SU-DHL-6 (cell line): ENCODE data around the gene ACACA.

Source experiments
- H2AFZ ChIP-seq: fragments of 200-600 bp; sonication (generic); 2 replicates; pipeline ENCODE4 v1.6.1; 2014; ENCODE audit warnings: low read depth, mild to moderate bottlenecking, moderate library complexity, mixed read lengths, antibody characterized with exemption, low read length; ENCODE audit not compliant: severe bottlenecking
- H3F3A ChIP-seq: fragments of 200-600 bp; shearing (Covaris generic); 2 replicates; pipeline ENCODE4 v1.6.0; 2016; ENCODE audit warnings: antibody characterized with exemption, mild to moderate bottlenecking; ENCODE audit not compliant: insufficient read depth
- H3K27ac ChIP-seq: fragments of 200-600 bp; sonication (generic); 2 replicates; pipeline ENCODE4 v1.5.1; 2016; ENCODE audit warnings: low read depth, mild to moderate bottlenecking, low read length, moderate library complexity, mixed read lengths
- H3K27me3 ChIP-seq: fragments of 200-600 bp; sonication (generic), shearing (Covaris generic); 2 replicates; pipeline ENCODE4 v1.6.0; 2014; ENCODE audit warnings: mild to moderate bottlenecking, low read length
- H3K36me3 ChIP-seq: fragments of 200-600 bp; sonication (generic); 2 replicates; pipeline ENCODE4 v1.6.1; 2014; ENCODE audit warnings: mild to moderate bottlenecking, low read length, mixed read lengths
- H3K4me2 ChIP-seq: fragments of 300-600, 200-600 bp; shearing (Covaris generic), sonication (generic); 2 replicates; pipeline ENCODE4 v1.6.0; 2014; ENCODE audit warnings: low read length, low read depth, mild to moderate bottlenecking; ENCODE audit not compliant: poor library complexity, severe bottlenecking
- H3K4me3 ChIP-seq: fragments of 200-600 bp; sonication (generic); 2 replicates; pipeline ENCODE4 v1.5.1; 2014; ENCODE audit warnings: antibody characterized with exemption, low read length, mild to moderate bottlenecking, mixed read lengths; ENCODE audit not compliant: insufficient read depth, poor library complexity, severe bottlenecking
- H3K79me2 ChIP-seq: fragments of 200-600 bp; sonication (generic); 2 replicates; pipeline ENCODE4 v1.6.1; 2014; ENCODE audit warnings: mild to moderate bottlenecking, low read length, moderate library complexity; ENCODE audit not compliant: insufficient read depth
- H3K9ac ChIP-seq: fragments of 200-600 bp; sonication (generic); 2 replicates; pipeline ENCODE4 v1.7.0; 2014; ENCODE audit warnings: mild to moderate bottlenecking, low read length
- H3K9me2 ChIP-seq: fragments of 200-600 bp; sonication (generic); replicated peaks from 2 replicates; pipeline ENCODE4 v1.6.1; 2014; ENCODE audit warnings: low read length; ENCODE audit not compliant: insufficient read depth
- H3K9me3 ChIP-seq: fragments of 200-600 bp; sonication (generic); 2 replicates; pipeline ENCODE4 v1.6.1; 2014; ENCODE audit warnings: low read length, mixed read lengths; ENCODE audit not compliant: insufficient read depth
- H4K20me1 ChIP-seq: fragments of 200-600 bp; sonication (generic); 2 replicates; pipeline ENCODE4 v1.6.1; 2014; ENCODE audit warnings: low read depth, mild to moderate bottlenecking, antibody characterized with exemption, low read length, moderate library complexity, mixed read lengths
- EZH2phosphoT487 ChIP-seq: fragments of 200-600 bp; sonication (generic), shearing (Covaris generic); conservative IDR thresholded peaks from 2 replicates; pipeline ENCODE4 v1.6.1; 2018; ENCODE audit warnings: mild to moderate bottlenecking, antibody characterized with exemption, low read length, moderate library complexity, mixed read lengths
- TF ChIP-seq, protein P1 (sequence below): fragments of 200-600 bp; sonication (generic); IDR thresholded peaks from one replicate; pipeline ENCODE4 v1.5.1; 2017; ENCODE audit warnings: antibody characterized with exemption, mild to moderate bottlenecking, low read length, moderate library complexity; ENCODE audit not compliant: insufficient read depth, poor library complexity, severe bottlenecking

Gene ACACA

DNA sequence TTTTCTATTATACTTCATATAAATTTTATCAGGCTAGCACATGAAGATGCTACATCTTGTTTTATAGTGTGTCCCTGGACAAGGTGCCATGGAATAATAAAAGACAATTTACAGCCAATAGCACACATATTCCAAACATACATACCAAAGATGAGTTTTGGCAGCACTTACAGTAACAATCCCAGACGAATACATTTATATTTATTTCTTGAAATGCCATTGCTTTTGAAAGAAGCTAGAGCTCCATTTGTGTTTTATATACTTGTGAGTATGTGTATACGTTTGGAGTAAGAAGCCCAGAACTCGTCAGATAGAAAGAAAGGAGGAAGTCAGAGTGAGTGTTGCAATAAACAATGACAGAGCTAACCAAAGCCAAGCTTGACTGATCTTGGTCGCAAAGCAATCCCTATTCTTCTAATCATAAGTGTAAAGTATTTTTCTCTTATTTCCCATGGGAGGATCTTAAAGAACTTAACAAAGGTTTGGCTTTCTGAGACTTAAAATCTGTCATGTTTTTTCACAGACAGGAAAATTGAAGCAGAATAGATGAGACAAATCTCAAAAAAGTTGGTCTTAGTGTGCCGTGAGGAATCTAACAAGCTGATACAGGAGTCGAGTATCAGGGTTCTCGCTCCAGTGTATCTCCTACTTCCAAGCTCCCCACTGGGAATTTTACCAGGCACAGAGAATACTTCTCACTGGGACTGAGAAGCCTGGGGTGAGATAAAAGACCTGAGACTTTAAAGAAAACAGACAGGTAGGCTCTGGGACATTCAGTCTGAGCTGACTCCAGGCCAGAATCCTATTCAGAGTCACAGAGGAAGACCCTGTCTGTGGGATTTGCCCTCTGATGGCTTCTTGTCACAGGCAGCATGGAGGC, 282.5 kb downstream of the ACACA start:
- H3K27me3 ChIP-seq, result no peaks in the 10 kb centered on the region
- H4K20me1 ChIP-seq, result no peaks in the 10 kb centered on the region
- H3K4me2 ChIP-seq, result no peak overlapping the region
- H3F3A ChIP-seq, result no peaks in the 10 kb centered on the region
- H3K79me2 ChIP-seq, result no peaks in the 10 kb centered on the region
- no peaks in the 10 kb centered on the region for H3K9me3 ChIP-seq
- no peak overlapping the region for H3K27ac ChIP-seq
- no peaks in the 10 kb centered on the region for H3K9me2 ChIP-seq
- H2AFZ ChIP-seq, result no peak overlapping the region
- no peak for TF ChIP-seq EZH2phosphoT487
- TF ChIP-seq, protein P1, sequence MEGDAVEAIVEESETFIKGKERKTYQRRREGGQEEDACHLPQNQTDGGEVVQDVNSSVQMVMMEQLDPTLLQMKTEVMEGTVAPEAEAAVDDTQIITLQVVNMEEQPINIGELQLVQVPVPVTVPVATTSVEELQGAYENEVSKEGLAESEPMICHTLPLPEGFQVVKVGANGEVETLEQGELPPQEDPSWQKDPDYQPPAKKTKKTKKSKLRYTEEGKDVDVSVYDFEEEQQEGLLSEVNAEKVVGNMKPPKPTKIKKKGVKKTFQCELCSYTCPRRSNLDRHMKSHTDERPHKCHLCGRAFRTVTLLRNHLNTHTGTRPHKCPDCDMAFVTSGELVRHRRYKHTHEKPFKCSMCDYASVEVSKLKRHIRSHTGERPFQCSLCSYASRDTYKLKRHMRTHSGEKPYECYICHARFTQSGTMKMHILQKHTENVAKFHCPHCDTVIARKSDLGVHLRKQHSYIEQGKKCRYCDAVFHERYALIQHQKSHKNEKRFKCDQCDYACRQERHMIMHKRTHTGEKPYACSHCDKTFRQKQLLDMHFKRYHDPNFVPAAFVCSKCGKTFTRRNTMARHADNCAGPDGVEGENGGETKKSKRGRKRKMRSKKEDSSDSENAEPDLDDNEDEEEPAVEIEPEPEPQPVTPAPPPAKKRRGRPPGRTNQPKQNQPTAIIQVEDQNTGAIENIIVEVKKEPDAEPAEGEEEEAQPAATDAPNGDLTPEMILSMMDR, result no peak
- H3K36me3 ChIP-seq, result peaks cover 15% of the 10 kb centered on the region; the same call in 1 of the 2 replicates
- no peak overlapping the region for H3K4me3 ChIP-seq
- H3K9ac ChIP-seq, result no peak overlapping the region

DNA sequence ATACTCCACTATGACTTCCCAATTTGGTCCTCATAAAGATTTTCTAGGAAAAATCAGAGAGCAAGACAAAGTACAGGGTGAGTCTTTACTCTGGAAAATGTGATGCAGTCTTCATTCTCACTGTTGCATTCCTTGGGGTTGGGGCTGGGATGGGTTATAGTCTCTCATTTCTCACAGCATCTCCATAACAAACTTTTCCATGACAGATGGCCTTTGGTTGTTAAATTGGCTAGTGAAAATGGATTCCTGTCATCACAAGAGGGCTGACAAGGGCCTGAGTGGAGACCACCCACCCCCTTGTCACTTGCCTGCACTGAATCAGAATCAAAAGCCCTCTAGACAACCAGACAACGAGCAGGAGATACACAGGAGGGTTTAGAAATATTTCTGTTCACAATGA, 283.2 kb downstream of the ACACA start:
- H3K9me3 ChIP-seq, result no peaks in the 10 kb centered on the region
- no peaks in the 10 kb centered on the region for H3K27me3 ChIP-seq
- no peaks in the 10 kb centered on the region for H3K79me2 ChIP-seq
- no peak overlapping the region for H2AFZ ChIP-seq
- H3K4me3 ChIP-seq, result no peak overlapping the region
- no peaks in the 10 kb centered on the region for H3K9me2 ChIP-seq
- peaks cover 12% of the 10 kb centered on the region; the same call in 1 of the 2 replicates for H3K36me3 ChIP-seq
- no peak for TF ChIP-seq EZH2phosphoT487
- TF ChIP-seq, protein P1, result no peak
- no peaks in the 10 kb centered on the region for H4K20me1 ChIP-seq
- H3K27ac ChIP-seq, result no peak overlapping the region
- H3K9ac ChIP-seq, result no peak overlapping the region
- no peak overlapping the region for H3K4me2 ChIP-seq
- no peaks in the 10 kb centered on the region for H3F3A ChIP-seq

GRCh38 chr17:37121616-37122015, 285.0 kb downstream of the ACACA start:
- Histone ChIP-seq H3K4me3 (no peak overlapping the region), H3K27me3 (no peaks in the 10 kb centered on the region), H3K9me3 (no peaks in the 10 kb centered on the region), H2AFZ (no peak overlapping the region), H3K36me3 (peaks cover 13% of the 10 kb centered on the region; the same call in 1 of the 2 replicates), H3K9ac (no peak overlapping the region), H3K27ac (no peak overlapping the region), H4K20me1 (no peaks in the 10 kb centered on the region), H3F3A (no peaks in the 10 kb centered on the region), H3K9me2 (no peaks in the 10 kb centered on the region), H3K4me2 (no peak overlapping the region), H3K79me2 (no peaks in the 10 kb centered on the region)
- TF ChIP-seq, protein P1, result no peak
- TF ChIP-seq EZH2phosphoT487, result no peak
